Neural cell (in vitro differentiated cells): Measurements from ENCODE around the gene PGR. TPM values are rescaled to one million over a fixed set of nuclear protein-coding genes. Genes with fewer than 3 reads are reported as not detected.

Experiments used
- H2AFZ ChIP-seq: fragments of 200-600, 300-800 bp; sonication (generic), shearing (Covaris generic); 2 replicates; pipeline ENCODE4 v1.6.0; 2014; ENCODE audit warnings: low read depth, mild to moderate bottlenecking, antibody characterized with exemption, low read length, moderate library complexity
- H3F3A ChIP-seq: fragments of 200-600 bp; shearing (Covaris generic); 2 replicates; pipeline ENCODE4 v1.6.1; 2016; ENCODE audit warnings: mild to moderate bottlenecking, moderate library complexity, mixed read lengths, antibody characterized with exemption, low read length; ENCODE audit not compliant: insufficient read depth, poor library complexity, severe bottlenecking
- H3K27ac ChIP-seq: fragments of 200-600, 300-800 bp; sonication (generic), shearing (Covaris generic); 2 replicates; pipeline ENCODE4 v1.5.1; 2014; ENCODE audit warnings: mild to moderate bottlenecking, low read length, moderate library complexity
- H3K27me3 ChIP-seq: fragments of 300-800, 200-600 bp; sonication (generic), shearing (Covaris generic); 2 replicates; pipeline ENCODE4 v1.6.0; 2014; ENCODE audit warnings: mild to moderate bottlenecking, low read depth, low read length, moderate library complexity; ENCODE audit not compliant: insufficient read depth
- H3K36me3 ChIP-seq: fragments of 300-800, 200-600 bp; sonication (generic), shearing (Covaris generic); 2 replicates; pipeline ENCODE4 v1.5.1; 2014; ENCODE audit warnings: mild to moderate bottlenecking, antibody characterized with exemption, low read length, moderate library complexity; ENCODE audit not compliant: insufficient read depth
- H3K4me2 ChIP-seq: fragments of 300-800, 200-600 bp; sonication (generic), shearing (Covaris generic); 2 replicates; pipeline ENCODE4 v1.6.0; 2014; ENCODE audit warnings: mild to moderate bottlenecking, low read length
- H3K4me3 ChIP-seq: fragments of 300-800, 200-600 bp; sonication (generic), shearing (Covaris generic); 2 replicates; pipeline ENCODE4 v1.5.1; 2014; ENCODE audit warnings: mild to moderate bottlenecking, low read length, moderate library complexity
- H3K79me2 ChIP-seq: fragments of 200-600 bp; shearing (Covaris generic); replicated peaks from 2 replicates; pipeline ENCODE4 v1.6.0; 2014; ENCODE audit warnings: mild to moderate bottlenecking, low read length, moderate library complexity; ENCODE audit not compliant: insufficient read depth
- H3K9ac ChIP-seq: fragments of 300-800, 200-600 bp; sonication (generic), shearing (Covaris generic); 2 replicates; pipeline ENCODE4 v1.6.1; 2016; ENCODE audit warnings: mild to moderate bottlenecking, low read length, mixed read lengths
- H3K9me2 ChIP-seq: fragments of 200-600 bp; shearing (Covaris generic); 2 replicates; pipeline ENCODE4 v1.6.1; 2016; ENCODE audit warnings: mild to moderate bottlenecking, low read length, mixed read lengths; ENCODE audit not compliant: insufficient read depth
- H3K9me3 ChIP-seq: fragments of 200-600, 300-800 bp; sonication (generic), shearing (Covaris generic); 2 replicates; pipeline ENCODE4 v1.6.1; 2016; ENCODE audit warnings: mild to moderate bottlenecking, mixed run types, low read length, moderate library complexity, mixed read lengths
- H4K20me1 ChIP-seq: fragments of 200-600 bp; shearing (Covaris generic); 2 replicates; pipeline ENCODE4 v1.6.1; 2016; ENCODE audit warnings: mild to moderate bottlenecking, mixed run types; ENCODE audit not compliant: insufficient read depth
- CTCF ChIP-seq: fragments of 450-650 bp; IDR thresholded peaks from 2 replicates; pipeline ENCODE4 v1.5.1; 2014; ENCODE audit warnings: antibody characterized with exemption, mild to moderate bottlenecking, moderate library complexity; ENCODE audit not compliant: poor library complexity, severe bottlenecking
- EP300 ChIP-seq: fragments of 450-650 bp; conservative IDR thresholded peaks from 2 replicates; pipeline ENCODE4 v1.6.1; 2014; ENCODE audit warnings: antibody characterized with exemption, mild to moderate bottlenecking, moderate library complexity; ENCODE audit not compliant: poor library complexity, severe bottlenecking
- EZH2 ChIP-seq: fragments of 200-600, 300-800 bp; shearing (Covaris generic), sonication (generic); IDR thresholded peaks from 2 replicates; pipeline ENCODE4 v1.6.1; 2014; ENCODE audit warnings: antibody characterized with exemption, low read length, borderline replicate concordance, mild to moderate bottlenecking; ENCODE audit not compliant: insufficient read depth, poor library complexity, severe bottlenecking
- MXI1 ChIP-seq: fragments of 450-650 bp; conservative IDR thresholded peaks from 2 replicates; pipeline ENCODE4 v1.6.1; 2014; ENCODE audit warnings: antibody characterized with exemption, mild to moderate bottlenecking; ENCODE audit not compliant: poor library complexity, severe bottlenecking
- POLR2AphosphoS5 ChIP-seq: IDR thresholded peaks from 2 replicates; pipeline ENCODE4 v1.6.1; 2012
- RAD21 ChIP-seq: fragments of 450-650 bp; conservative IDR thresholded peaks from 2 replicates; pipeline ENCODE4 v1.6.1; 2014; ENCODE audit warnings: antibody characterized with exemption, mild to moderate bottlenecking, moderate library complexity
- REST ChIP-seq: IDR thresholded peaks from 2 replicates; pipeline ENCODE4 v1.6.1; 2012; ENCODE audit warnings: borderline replicate concordance
- SMC3 ChIP-seq: fragments of 450-650 bp; conservative IDR thresholded peaks from 2 replicates; pipeline ENCODE4 v1.6.1; 2014; ENCODE audit warnings: antibody characterized with exemption, mild to moderate bottlenecking, moderate library complexity; ENCODE audit not compliant: poor library complexity
- TAF1 ChIP-seq: IDR thresholded peaks from 2 replicates; pipeline ENCODE4 v1.6.1; 2012; ENCODE audit warnings: low read depth
- polyA plus RNA-seq: library from polyadenylated mRNA; depleted of rRNA; stranded (reverse); fragments of >200 nt; gene quantifications from 2 replicates; pipeline ENCODE4 v1.2.3, GENCODE V29; 2014

The PGR gene
- polyA plus RNA-seq, 1 donor from 2014 or later: not detected

GRCh38 chr11:101053492-101053891, 76.1 kb downstream of the PGR start:
- Histone ChIP-seq H3K79me2 (no peaks in the 10 kb centered on the region), H3K4me3 (no peak overlapping the region), H3K27ac (no peak overlapping the region), H3K36me3 (no peaks in the 10 kb centered on the region), H4K20me1 (no peaks in the 10 kb centered on the region), H3K4me2 (no peak overlapping the region), H3F3A (no peaks in the 10 kb centered on the region), H3K27me3 (no peaks in the 10 kb centered on the region), H3K9ac (no peak overlapping the region), H3K9me2 (no peaks in the 10 kb centered on the region), H2AFZ (no peak overlapping the region), H3K9me3 (no peaks in the 10 kb centered on the region)
- TF ChIP-seq CTCF (no peak), RAD21 (no peak), SMC3 (no peak), MXI1 (no peak), REST (no peak), POLR2AphosphoS5 (no peak), EP300 (no peak), TAF1 (no peak), EZH2 (no peak)

- Histone ChIP-seq H3K4me2 (no peak overlapping the region), H3K27ac (no peak overlapping the region), H3K9ac (no peak overlapping the region), H3F3A (no peaks in the 10 kb centered on the region), H2AFZ (no peak overlapping the region), H3K9me2 (no peaks in the 10 kb centered on the region), H3K27me3 (no peaks in the 10 kb centered on the region), H3K79me2 (no peaks in the 10 kb centered on the region), H3K9me3 (no peaks in the 10 kb centered on the region), H3K4me3 (no peak overlapping the region), H4K20me1 (no peaks in the 10 kb centered on the region), H3K36me3 (no peaks in the 10 kb centered on the region)
- TF ChIP-seq CTCF (no peak), EZH2 (no peak), SMC3 (no peak), TAF1 (no peak), REST (no peak), POLR2AphosphoS5 (no peak), MXI1 (no peak), RAD21 (no peak)
Observed at GRCh38 chr11:101051677-101052076, 77.9 kb downstream of the PGR start.
